H1 (cell line): ENCODE measurements around the gene CUX1.

Source experiments
- ASH2L ChIP-seq: fragments of 200-600, 300-600 bp; sonication (generic); IDR thresholded peaks from one replicate; pipeline ENCODE4 v1.7.1; 2017; ENCODE audit warnings: low read length
- CBX5 ChIP-seq: fragments of 300-800, 300-1000 bp; sonication (generic); IDR thresholded peaks from 2 replicates; pipeline ENCODE4 v1.7.1; 2016; ENCODE audit warnings: antibody characterized with exemption, low read length, low read depth
- CEBPB ChIP-seq: IDR thresholded peaks from 2 replicates; pipeline ENCODE4 v1.6.1; 2012; ENCODE audit warnings: low read depth, low read length
- EZH2 ChIP-seq: fragments of 200-600 bp; sonication (generic); IDR thresholded peaks from 2 replicates; pipeline ENCODE4 v1.7.1; 2012; ENCODE audit warnings: low read depth, mild to moderate bottlenecking, moderate library complexity, low read length, inconsistent platforms; ENCODE audit not compliant: severe bottlenecking
- MAX ChIP-seq: IDR thresholded peaks from 2 replicates; pipeline ENCODE4 v1.6.1; 2012; ENCODE audit warnings: inconsistent platforms
- NANOG ChIP-seq: IDR thresholded peaks from 2 replicates; pipeline ENCODE4 v1.6.1; 2011; ENCODE audit warnings: low read length, low read depth, mild to moderate bottlenecking, inconsistent platforms; ENCODE audit not compliant: insufficient read depth, poor library complexity, severe bottlenecking
- POLR2A ChIP-seq, 2 experiments: IDR thresholded peaks; 1 replicate in 1 of 2; 2 replicates in 1 of 2; pipeline ENCODE4 v1.6.1; 2011; ENCODE audit warnings: low read depth in 2 of 2, low read length in 2 of 2, mild to moderate bottlenecking in 2 of 2; ENCODE audit errors: control extremely low read depth in 1 of 2
- RNF2 ChIP-seq: fragments of 200-900, 300-1000 bp; sonication (generic); IDR thresholded peaks from 2 replicates; pipeline ENCODE4 v1.7.1; 2016; ENCODE audit warnings: borderline replicate concordance, low read depth, mild to moderate bottlenecking, antibody characterized with exemption, low read length; ENCODE audit not compliant: poor library complexity, severe bottlenecking; ENCODE audit errors: missing control alignments
- SIN3A ChIP-seq, 2 experiments: IDR thresholded peaks in 1 of 2; conservative IDR thresholded peaks in 1 of 2; 2 replicates each; pipeline ENCODE4 v1.6.1; 2011 to 2012; ENCODE audit warnings: low read length in 2 of 2, improper control_type of control experiment in 1 of 2, low read depth in 1 of 2, mild to moderate bottlenecking in 1 of 2
- SP2 ChIP-seq: IDR thresholded peaks from 2 replicates; pipeline ENCODE4 v1.6.1; 2012; ENCODE audit warnings: mild to moderate bottlenecking, low read length, inconsistent platforms
- TF ChIP-seq, protein P1 (sequence below), 3 experiments: IDR thresholded peaks; 1 replicate in 2 of 3; 2 replicates in 1 of 3; pipeline versions ENCODE4 v1.5.1 to v1.6.1; 2011; ENCODE audit warnings: low read length in 3 of 3, mild to moderate bottlenecking in 3 of 3, inconsistent platforms in 2 of 3, low read depth in 1 of 3, moderate library complexity in 1 of 3; ENCODE audit not compliant: insufficient read depth in 1 of 3; ENCODE audit errors: control extremely low read depth in 1 of 3

GRCh38 chr7:102061354-102061945 lies 244.0 kb downstream of the CUX1 start:
- no peak for TF ChIP-seq EZH2
- no peak for TF ChIP-seq POLR2A (IDR thresholded peaks at IDR 0.05; ENCODE audit: control extremely low read depth in 1 of 2, low read depth in 2 of 2, low read length in 2 of 2)
- no peak for TF ChIP-seq CEBPB
- no peak for TF ChIP-seq MAX
- TF ChIP-seq, protein P1, sequence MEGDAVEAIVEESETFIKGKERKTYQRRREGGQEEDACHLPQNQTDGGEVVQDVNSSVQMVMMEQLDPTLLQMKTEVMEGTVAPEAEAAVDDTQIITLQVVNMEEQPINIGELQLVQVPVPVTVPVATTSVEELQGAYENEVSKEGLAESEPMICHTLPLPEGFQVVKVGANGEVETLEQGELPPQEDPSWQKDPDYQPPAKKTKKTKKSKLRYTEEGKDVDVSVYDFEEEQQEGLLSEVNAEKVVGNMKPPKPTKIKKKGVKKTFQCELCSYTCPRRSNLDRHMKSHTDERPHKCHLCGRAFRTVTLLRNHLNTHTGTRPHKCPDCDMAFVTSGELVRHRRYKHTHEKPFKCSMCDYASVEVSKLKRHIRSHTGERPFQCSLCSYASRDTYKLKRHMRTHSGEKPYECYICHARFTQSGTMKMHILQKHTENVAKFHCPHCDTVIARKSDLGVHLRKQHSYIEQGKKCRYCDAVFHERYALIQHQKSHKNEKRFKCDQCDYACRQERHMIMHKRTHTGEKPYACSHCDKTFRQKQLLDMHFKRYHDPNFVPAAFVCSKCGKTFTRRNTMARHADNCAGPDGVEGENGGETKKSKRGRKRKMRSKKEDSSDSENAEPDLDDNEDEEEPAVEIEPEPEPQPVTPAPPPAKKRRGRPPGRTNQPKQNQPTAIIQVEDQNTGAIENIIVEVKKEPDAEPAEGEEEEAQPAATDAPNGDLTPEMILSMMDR (IDR thresholded peaks at IDR 0.05; ENCODE audit: control extremely low read depth in 1 of 3, insufficient read depth in 1 of 3, low read depth in 1 of 3, low read length in 3 of 3): no peak
- no peak for TF ChIP-seq CBX5
- TF ChIP-seq RNF2: no peak
- TF ChIP-seq NANOG: no peak
- TF ChIP-seq SP2: no peak
- TF ChIP-seq ASH2L: no peak
- no peak for TF ChIP-seq SIN3A (conservative IDR thresholded peaks at IDR 0.05 in 1 of 2, IDR thresholded peaks at IDR 0.05 in 1 of 2; ENCODE audit: low read depth in 1 of 2, low read length in 2 of 2)
